Measurements from ENCODE around the gene BRF1.

- TF ChIP-seq CEBPB (IDR thresholded peaks at IDR 0.05) (no peak), EGR1 (IDR thresholded peaks at IDR 0.05) (no peak), MAX (IDR thresholded peaks at IDR 0.05) (no peak), RAD21 (IDR thresholded peaks at IDR 0.05; ENCODE audit: low read depth) (no peak), EP300 (IDR thresholded peaks at IDR 0.05; ENCODE audit: borderline replicate concordance) (no peak), NFIC (IDR thresholded peaks at IDR 0.05) (no peak), TAF1 (IDR thresholded peaks at IDR 0.05; ENCODE audit: low read depth) (no peak), ZBTB7A (IDR thresholded peaks at IDR 0.05; ENCODE audit: low read depth) (no peak), REST (IDR thresholded peaks at IDR 0.05; ENCODE audit: low read depth) (no peak), YY1 (IDR thresholded peaks at IDR 0.05; ENCODE audit: low read depth) (no peak), TEAD4 (IDR thresholded peaks at IDR 0.05) (no peak), CREB1 (IDR thresholded peaks at IDR 0.05; ENCODE audit: low read depth) (no peak), TCF12 (IDR thresholded peaks at IDR 0.05; ENCODE audit: low read depth) (no peak)
These were observed 47.6 kb upstream of the BRF1 start for GRCh38 chr14:105348169-105348944.

All from Ishikawa (cell line).